ENCODE data around the gene DDRGK1. TPM values are rescaled to one million over a fixed set of nuclear protein-coding genes. Genes with fewer than 3 reads are reported as not detected.
A peak's percentile ranks its signal among the peaks of the same experiment; 100 is the strongest.

Gene DDRGK1
- polyA plus RNA-seq, 4 donors = 37.1 to 96.9 (median 69.9) TPM

DNA sequence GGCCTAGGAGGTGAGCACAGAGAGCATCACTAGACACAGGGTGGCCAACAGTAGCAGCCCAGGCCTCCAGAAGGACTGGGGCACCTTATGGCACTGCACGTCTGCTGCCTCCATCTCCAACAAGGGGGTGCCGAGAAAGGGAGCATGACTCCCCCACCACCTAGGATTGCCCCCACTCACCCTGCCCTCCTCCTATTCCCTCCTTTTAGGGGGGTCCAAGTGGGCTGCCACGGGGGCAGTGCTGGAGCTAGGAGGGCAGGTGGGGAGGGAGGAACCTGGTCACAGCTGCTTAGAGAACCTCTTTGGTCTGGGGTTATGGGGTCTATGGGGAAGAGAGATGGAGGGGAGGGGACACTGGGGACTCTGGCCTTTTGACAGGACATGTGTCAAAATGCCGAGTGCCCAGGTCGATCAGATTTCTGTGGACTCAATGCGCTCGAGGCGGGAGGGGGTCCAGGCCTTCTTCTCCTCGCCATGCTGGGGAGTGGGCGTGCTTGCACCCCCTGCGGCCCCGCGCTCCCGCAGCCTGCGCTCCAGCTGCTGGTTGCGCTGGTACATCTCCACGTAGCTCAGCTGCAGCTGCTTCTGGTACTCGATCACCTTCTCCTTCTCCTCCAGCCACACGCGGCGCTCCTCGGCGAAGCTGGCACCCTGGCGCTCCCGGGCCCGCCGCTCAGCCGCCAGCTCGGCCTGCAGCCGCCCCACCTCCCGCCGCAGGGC lies 40.3 kb downstream of the DDRGK1 start:
- 90 to 94% (median 92%) methylated on average over 20 to 32 of the region's 32 CpGs for WGBS, 3 donors
- Histone ChIP-seq H3K4me1 (ENCODE audit: control insufficient read depth in 3 of 3, insufficient read depth in 2 of 3, low read depth in 1 of 3, low read length in 2 of 3) (peaks cover 0 to 9% (median 1%) of the 10 kb centered on the region in 3 donors), H3K36me3 (ENCODE audit: control insufficient read depth in 3 of 3, insufficient read depth in 2 of 3, low read depth in 1 of 3, low read length in 3 of 3) (peaks cover 0 to 16% (median 0%) of the 10 kb centered on the region in 3 donors), H3K27me3 (ENCODE audit: control insufficient read depth in 3 of 3, insufficient read depth in 3 of 3, low read length in 3 of 3) (no peaks in the 10 kb centered on the region), H3K9me3 (ENCODE audit: control insufficient read depth in 2 of 2, insufficient read depth in 1 of 2, low read depth in 1 of 2, low read length in 1 of 2) (no peaks in the 10 kb centered on the region), H3K27ac (ENCODE audit: low read depth in 1 of 3, low read length in 2 of 3) (no peak overlapping the region), H3K4me3 (ENCODE audit: low read depth in 1 of 3, low read length in 3 of 3) (no peak overlapping the region)
- no peak for DNase-seq
- FAIRE-seq = no peak

DNA sequence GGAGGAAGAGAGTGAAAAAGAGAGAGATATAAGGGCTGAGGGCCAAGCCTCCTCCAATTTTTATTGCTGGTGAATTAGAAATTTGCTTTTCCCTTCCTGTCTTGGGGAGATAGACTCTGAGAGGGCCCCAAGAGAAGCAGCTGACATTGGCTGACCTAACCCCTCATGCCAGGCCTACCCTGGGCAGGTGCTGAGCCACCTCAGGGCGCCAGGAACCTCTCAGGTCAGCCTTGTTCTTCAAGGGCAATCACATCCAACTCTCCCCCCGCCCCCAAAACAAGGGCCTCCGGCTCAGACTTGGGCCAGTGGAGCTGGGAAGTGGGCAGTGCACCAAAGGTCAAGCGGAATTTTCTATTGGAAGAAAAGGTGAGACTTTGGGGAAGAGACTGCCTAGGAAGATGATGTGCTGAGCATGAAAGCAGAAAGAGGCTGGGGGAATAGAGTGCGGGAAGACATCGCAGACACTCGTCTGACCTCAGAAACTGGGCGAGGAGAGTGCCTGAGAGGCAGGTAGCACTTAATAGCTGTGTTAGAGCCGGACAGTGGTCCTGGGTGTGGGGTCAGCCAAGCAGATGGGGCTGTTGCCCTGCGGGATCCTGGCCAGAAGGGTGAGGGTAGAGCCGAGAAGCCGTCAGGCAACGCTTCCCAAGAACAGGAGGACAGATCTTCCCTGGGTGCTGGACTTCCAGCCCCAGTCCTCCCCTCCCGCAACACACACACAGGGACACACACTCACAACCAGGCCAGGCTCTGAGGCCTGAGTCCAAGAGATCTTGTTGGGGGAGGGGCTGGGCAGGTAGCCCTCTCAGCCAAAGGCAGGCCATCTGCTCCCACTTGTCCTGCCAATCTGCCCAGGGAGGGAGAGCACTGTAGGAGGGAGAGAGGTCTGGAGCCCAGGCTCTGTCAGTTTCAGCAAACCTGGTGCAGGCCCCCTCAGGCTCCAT lies 41.1 kb downstream of the DDRGK1 start:
- Histone ChIP-seq H3K9me3 (ENCODE audit: control insufficient read depth in 2 of 2, insufficient read depth in 1 of 2, low read depth in 1 of 2, low read length in 1 of 2) (no peaks in the 10 kb centered on the region), H3K27me3 (ENCODE audit: control insufficient read depth in 3 of 3, insufficient read depth in 3 of 3, low read length in 3 of 3) (no peaks in the 10 kb centered on the region), H3K36me3 (ENCODE audit: control insufficient read depth in 3 of 3, insufficient read depth in 2 of 3, low read depth in 1 of 3, low read length in 3 of 3) (peaks cover 0 to 16% (median 0%) of the 10 kb centered on the region in 3 donors), H3K4me3 (ENCODE audit: low read depth in 1 of 3, low read length in 3 of 3) (no peak overlapping the region), H3K4me1 (ENCODE audit: control insufficient read depth in 3 of 3, insufficient read depth in 2 of 3, low read depth in 1 of 3, low read length in 2 of 3) (peaks cover 0 to 4% (median 1%) of the 10 kb centered on the region in 3 donors), H3K27ac (ENCODE audit: low read depth in 1 of 3, low read length in 2 of 3) (no peak overlapping the region)
- no peak for DNase-seq
- FAIRE-seq = no peak
- WGBS, 3 donors = 88 to 92% (median 91%) methylated on average over 12 to 14 of the region's 14 CpGs

DNA sequence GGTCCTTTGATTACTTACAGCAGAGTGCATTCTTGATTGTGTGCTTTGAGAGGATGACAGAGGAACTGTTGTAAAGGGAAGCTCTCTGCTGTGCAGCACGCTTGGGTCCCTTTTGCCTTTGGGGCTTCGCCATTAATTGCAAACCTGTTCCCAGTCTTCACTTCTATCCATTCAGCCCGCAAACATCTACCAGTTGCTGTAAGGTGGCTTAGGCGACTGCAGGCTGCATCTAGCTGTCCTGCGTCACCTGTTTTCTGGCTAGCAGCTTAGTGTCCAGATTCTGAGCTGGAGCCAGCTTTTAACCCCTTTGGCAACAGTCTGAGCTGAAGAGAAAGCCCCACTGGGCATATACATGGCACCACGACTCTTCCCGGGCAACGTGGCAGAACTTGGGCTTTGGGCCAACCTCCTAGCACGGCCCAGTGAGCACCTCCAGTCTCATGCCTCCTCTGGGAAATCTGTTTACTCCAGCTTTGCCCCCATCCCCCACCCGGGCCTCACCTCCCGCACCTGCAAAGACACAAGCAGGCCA lies 42.3 kb downstream of the DDRGK1 start:
- Histone ChIP-seq H3K4me3 (ENCODE audit: low read depth in 1 of 3, low read length in 3 of 3) (no peak overlapping the region), H3K4me1 (ENCODE audit: control insufficient read depth in 3 of 3, insufficient read depth in 2 of 3, low read depth in 1 of 3, low read length in 2 of 3) (peaks cover 3 to 13% (median 4%) of the 10 kb centered on the region in 3 donors), H3K27ac (ENCODE audit: low read depth in 1 of 3, low read length in 2 of 3) (no peak overlapping the region), H3K36me3 (ENCODE audit: control insufficient read depth in 3 of 3, insufficient read depth in 2 of 3, low read depth in 1 of 3, low read length in 3 of 3) (peaks cover 0 to 20% (median 0%) of the 10 kb centered on the region in 3 donors), H3K9me3 (ENCODE audit: control insufficient read depth in 2 of 2, insufficient read depth in 1 of 2, low read depth in 1 of 2, low read length in 1 of 2) (no peaks in the 10 kb centered on the region), H3K27me3 (ENCODE audit: control insufficient read depth in 3 of 3, insufficient read depth in 3 of 3, low read length in 3 of 3) (no peaks in the 10 kb centered on the region)
- 44 to 55% (median 50%) methylated on average over 11 of the region's 11 CpGs for WGBS, 3 donors
- DNase-seq (no peak), FAIRE-seq (no peak)

DNA sequence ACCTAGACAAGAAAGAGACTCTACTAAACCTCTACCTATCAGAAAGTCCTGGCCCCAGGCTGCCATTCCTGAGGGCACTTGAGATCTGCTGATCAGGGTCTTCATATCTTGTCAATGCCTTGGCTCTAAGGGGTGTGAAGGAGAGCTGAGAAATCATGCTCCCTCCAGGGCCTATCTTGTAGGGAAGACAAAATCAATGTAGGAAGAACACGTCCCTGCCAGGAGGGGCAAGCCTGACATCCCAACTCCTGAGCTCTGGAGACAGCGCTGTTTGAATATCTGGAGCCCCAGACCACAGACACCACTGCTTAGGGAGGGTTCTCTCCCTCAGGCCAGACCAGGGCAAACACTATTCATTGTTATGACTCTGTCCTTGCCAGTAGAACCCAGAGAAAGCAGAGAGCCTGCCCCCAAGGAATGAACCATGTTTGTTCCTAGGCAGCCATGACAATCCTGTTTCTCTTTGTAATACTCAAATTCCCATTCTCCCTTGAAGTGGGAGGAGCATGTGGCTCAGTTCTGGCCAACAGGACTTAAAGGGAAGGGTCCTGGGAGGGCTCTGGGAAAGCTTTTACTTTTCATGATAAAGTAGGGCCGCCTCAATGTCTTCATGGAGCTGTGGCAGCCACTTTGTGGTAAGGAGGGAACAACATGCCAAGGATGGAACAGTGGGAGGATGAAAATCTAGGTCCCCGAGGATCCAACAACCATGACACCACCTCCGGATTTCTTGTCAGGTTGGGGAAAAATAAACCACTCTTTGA lies 43.0 kb downstream of the DDRGK1 start:
- Histone ChIP-seq H3K36me3 (ENCODE audit: control insufficient read depth in 3 of 3, insufficient read depth in 2 of 3, low read depth in 1 of 3, low read length in 3 of 3) (peaks cover 0 to 19% (median 0%) of the 10 kb centered on the region in 3 donors), H3K27me3 (ENCODE audit: control insufficient read depth in 3 of 3, insufficient read depth in 3 of 3, low read length in 3 of 3) (no peaks in the 10 kb centered on the region), H3K4me1 (ENCODE audit: control insufficient read depth in 3 of 3, insufficient read depth in 2 of 3, low read depth in 1 of 3, low read length in 2 of 3) (peaks cover 7 to 14% (median 7%) of the 10 kb centered on the region in 3 donors), H3K9me3 (ENCODE audit: control insufficient read depth in 2 of 2, insufficient read depth in 1 of 2, low read depth in 1 of 2, low read length in 1 of 2) (no peaks in the 10 kb centered on the region), H3K27ac (ENCODE audit: low read depth in 1 of 3, low read length in 2 of 3) (no peak overlapping the region), H3K4me3 (ENCODE audit: low read depth in 1 of 3, low read length in 3 of 3) (no peak overlapping the region)
- no peak for DNase-seq
- no peak for FAIRE-seq
- WGBS, 3 donors = 73 to 80% (median 78%) methylated on average over 5 of the region's 5 CpGs

DNA sequence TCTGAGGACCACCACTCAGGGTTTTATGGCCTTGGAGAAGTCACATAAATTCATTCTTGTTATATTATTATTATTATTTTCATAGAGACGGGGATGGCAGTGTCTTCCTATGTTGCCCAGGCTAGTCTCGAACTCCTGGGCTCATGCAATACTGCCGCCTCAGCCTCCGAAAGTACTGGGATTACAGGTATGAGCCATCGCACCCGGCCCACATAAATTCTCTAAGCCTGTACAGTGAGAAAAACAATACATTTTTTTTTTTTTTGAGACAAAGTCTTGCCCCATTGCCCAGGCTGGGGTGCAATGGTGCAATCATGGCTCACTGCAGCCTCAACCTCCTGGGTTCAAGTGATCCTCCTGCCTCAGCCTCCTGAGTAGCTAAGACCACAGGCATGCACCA lies 44.1 kb downstream of the DDRGK1 start:
- Histone ChIP-seq H3K4me3 (ENCODE audit: low read depth in 1 of 3, low read length in 3 of 3) (peak overlapping the region in 2 of 3 donors; percentile 88 to 96), H3K36me3 (ENCODE audit: control insufficient read depth in 3 of 3, insufficient read depth in 2 of 3, low read depth in 1 of 3, low read length in 3 of 3) (peaks cover 0 to 12% (median 0%) of the 10 kb centered on the region in 3 donors), H3K9me3 (ENCODE audit: control insufficient read depth in 2 of 2, insufficient read depth in 1 of 2, low read depth in 1 of 2, low read length in 1 of 2) (no peaks in the 10 kb centered on the region), H3K27me3 (ENCODE audit: control insufficient read depth in 3 of 3, insufficient read depth in 3 of 3, low read length in 3 of 3) (no peaks in the 10 kb centered on the region), H3K27ac (ENCODE audit: low read depth in 1 of 3, low read length in 2 of 3) (no peak overlapping the region), H3K4me1 (ENCODE audit: control insufficient read depth in 3 of 3, insufficient read depth in 2 of 3, low read depth in 1 of 3, low read length in 2 of 3) (peaks cover 8 to 14% (median 10%) of the 10 kb centered on the region in 3 donors)
- no peak for DNase-seq
- no peak for FAIRE-seq
- WGBS, 3 donors = 90 to 92% (median 91%) methylated on average over 6 of the region's 6 CpGs

DNA sequence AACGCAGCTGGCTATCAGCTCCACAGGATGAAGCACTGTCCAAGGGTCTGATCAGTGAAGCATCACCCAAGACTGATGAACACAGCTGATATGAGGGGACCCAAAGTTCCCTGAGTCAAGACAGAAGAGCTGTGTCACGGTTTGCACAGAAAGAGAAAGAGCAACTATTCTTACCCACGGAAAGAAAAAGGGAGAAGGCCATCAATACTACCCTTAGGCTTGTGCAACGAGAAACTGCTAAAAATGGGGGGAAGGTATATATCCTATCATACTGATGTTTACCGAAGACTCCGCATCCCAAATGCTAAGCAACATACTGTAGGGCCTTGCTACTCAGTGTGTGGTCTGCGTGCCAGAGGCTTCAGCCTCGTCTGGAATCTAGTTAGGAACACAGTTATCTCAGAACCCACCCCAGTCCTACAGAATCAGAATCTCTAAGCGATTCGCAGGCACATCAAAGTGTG lies 45.5 kb downstream of the DDRGK1 start:
- H3K4me1 ChIP-seq (ENCODE audit: control insufficient read depth in 3 of 3, insufficient read depth in 2 of 3, low read depth in 1 of 3, low read length in 2 of 3) = peaks cover 8 to 14% (median 10%) of the 10 kb centered on the region in 3 donors

DNA sequence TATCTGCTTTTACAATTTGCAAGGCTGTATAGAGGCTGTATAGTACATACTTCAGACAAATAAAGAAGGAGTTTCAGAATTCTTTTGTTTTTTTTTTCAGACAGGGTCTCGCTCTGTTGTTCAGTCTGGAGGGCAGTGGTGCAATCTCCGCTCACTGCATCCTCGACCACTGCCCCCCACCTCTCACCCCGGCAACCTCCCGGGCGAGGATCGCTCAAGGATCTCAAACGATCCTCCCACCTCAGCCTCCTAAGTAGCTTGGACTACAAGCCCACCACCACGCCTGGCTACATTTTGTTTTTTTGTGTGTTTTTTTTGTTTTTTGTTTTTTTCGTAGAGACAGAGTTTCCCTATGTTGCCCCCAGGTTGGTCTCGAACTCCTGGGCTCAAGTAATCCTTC lies 46.7 kb downstream of the DDRGK1 start:
- Histone ChIP-seq H3K4me1 (ENCODE audit: control insufficient read depth in 3 of 3, insufficient read depth in 2 of 3, low read depth in 1 of 3, low read length in 2 of 3) (peaks cover 8 to 14% (median 10%) of the 10 kb centered on the region in 3 donors), H3K4me3 (ENCODE audit: low read depth in 1 of 3, low read length in 3 of 3) (no peak overlapping the region), H3K9me3 (ENCODE audit: control insufficient read depth in 2 of 2, insufficient read depth in 1 of 2, low read depth in 1 of 2, low read length in 1 of 2) (no peaks in the 10 kb centered on the region), H3K27ac (ENCODE audit: low read depth in 1 of 3, low read length in 2 of 3) (no peak overlapping the region), H3K27me3 (ENCODE audit: control insufficient read depth in 3 of 3, insufficient read depth in 3 of 3, low read length in 3 of 3) (no peaks in the 10 kb centered on the region), H3K36me3 (ENCODE audit: control insufficient read depth in 3 of 3, insufficient read depth in 2 of 3, low read depth in 1 of 3, low read length in 3 of 3) (peaks cover 0 to 13% (median 2%) of the 10 kb centered on the region in 3 donors)
- no peak for DNase-seq
- no peak for FAIRE-seq
- WGBS, 3 donors = 62 to 73% (median 70%) methylated on average over 11 of the region's 11 CpGs

More for the DNA sequence above, 45.5 kb downstream of the DDRGK1 start:
- peak overlapping the region in 2 of 3 donors; percentile 76 to 94 for H3K27ac ChIP-seq (ENCODE audit: low read depth in 1 of 3, low read length in 2 of 3)
- H3K36me3 ChIP-seq (ENCODE audit: control insufficient read depth in 3 of 3, insufficient read depth in 2 of 3, low read depth in 1 of 3, low read length in 3 of 3) = peaks cover 0 to 17% (median 2%) of the 10 kb centered on the region in 3 donors
- H3K9me3 ChIP-seq (ENCODE audit: control insufficient read depth in 2 of 2, insufficient read depth in 1 of 2, low read depth in 1 of 2, low read length in 1 of 2) = no peaks in the 10 kb centered on the region
- no peaks in the 10 kb centered on the region for H3K27me3 ChIP-seq (ENCODE audit: control insufficient read depth in 3 of 3, insufficient read depth in 3 of 3, low read length in 3 of 3)
- WGBS, 3 donors = 0 to 3% (median 1%) methylated on average over 10 of the region's 10 CpGs
- FAIRE-seq = no peak
- peak; percentile 39 to 47 for DNase-seq
- peak overlapping the region; percentile 88 to 96 (median 96) for H3K4me3 ChIP-seq (ENCODE audit: low read depth in 1 of 3, low read length in 3 of 3)
